ENCODE data around the gene NTNG1. TPM values are rescaled to one million over a fixed set of nuclear protein-coding genes. Genes with fewer than 3 reads are reported as not detected.

The NTNG1 gene
- total and polyA plus RNA-seq, 5 donors = 0.05 to 0.41 (median 0.37) TPM; not detected in 2

GRCh38 chr1:107464827-107465226, 324.0 kb downstream of the NTNG1 start:
- intact Hi-C loops (cut with DNase I) = no loop called here
- 63% methylated on average over 4 of the region's 4 CpGs for WGBS
- H3K27ac ChIP-seq (ENCODE audit: low read length) = no peak overlapping the region
- no peaks in the 10 kb centered on the region for H3K9me3 ChIP-seq (ENCODE audit: control insufficient read depth, low read length)
- ATAC-seq (no peak), DNase-seq (no peak)
- H3K4me1 ChIP-seq (ENCODE audit: control insufficient read depth, insufficient read depth, low read length) = no peaks in the 10 kb centered on the region
- no peak overlapping the region for H3K4me3 ChIP-seq (ENCODE audit: low read length)
- H3K27me3 ChIP-seq (ENCODE audit: control insufficient read depth, insufficient read depth) = no peaks in the 10 kb centered on the region

DNA sequence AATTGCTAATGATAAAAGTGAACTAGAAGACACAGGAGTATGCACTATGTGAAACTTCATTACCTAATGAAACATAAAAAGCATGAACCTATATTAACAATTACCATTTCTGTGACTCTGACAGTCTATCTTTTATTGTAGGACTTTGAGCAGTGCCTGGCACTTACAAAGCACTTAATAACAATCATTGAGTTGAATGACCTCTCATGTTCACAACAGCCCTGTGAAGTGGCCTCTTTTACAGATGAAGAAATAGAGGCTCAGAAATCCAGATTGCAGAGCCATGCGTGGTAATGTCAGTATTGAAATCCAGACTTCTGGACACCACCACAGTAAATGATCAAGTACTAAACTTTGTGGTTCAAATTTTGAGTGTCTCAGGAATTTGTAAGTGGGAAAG, 326.4 kb downstream of the NTNG1 start:
- WGBS = 80% methylated on average over 1 of the region's 1 CpG

DNA sequence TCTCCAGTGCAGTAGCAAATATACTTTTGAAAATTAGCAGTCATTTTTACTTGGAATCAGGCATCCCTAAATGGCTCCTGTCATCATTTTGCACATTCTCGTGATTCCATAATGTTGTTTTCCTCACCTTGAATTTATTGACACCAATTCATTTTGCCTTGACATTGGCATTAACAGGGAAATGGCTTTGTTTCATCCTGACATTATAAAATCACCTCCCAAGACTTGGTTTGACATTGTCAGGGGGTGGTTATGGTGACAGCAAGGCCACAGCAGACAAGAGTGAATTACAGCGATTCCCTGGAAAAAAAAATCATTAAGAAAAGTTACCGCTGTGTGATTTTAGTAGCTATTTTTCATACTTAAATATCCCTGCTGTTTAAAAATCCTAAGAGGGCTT, 327.0 kb downstream of the NTNG1 start:
- WGBS = 72% methylated on average over 3 of the region's 3 CpGs
- H3K27me3 ChIP-seq (ENCODE audit: control insufficient read depth, insufficient read depth) = no peaks in the 10 kb centered on the region
- no peak overlapping the region for H3K27ac ChIP-seq (ENCODE audit: low read length)
- ATAC-seq (no peak), DNase-seq (no peak)
- H3K4me1 ChIP-seq (ENCODE audit: control insufficient read depth, insufficient read depth, low read length) = no peaks in the 10 kb centered on the region
- H3K4me3 ChIP-seq (ENCODE audit: low read length) = no peak overlapping the region
- H3K9me3 ChIP-seq (ENCODE audit: control insufficient read depth, low read length) = no peaks in the 10 kb centered on the region
- intact Hi-C loops (cut with DNase I) = no loop called here

More for the DNA sequence above, 326.4 kb downstream of the NTNG1 start:
- no peak overlapping the region for H3K27ac ChIP-seq (ENCODE audit: low read length)
- no peaks in the 10 kb centered on the region for H3K9me3 ChIP-seq (ENCODE audit: control insufficient read depth, low read length)
- DNase-seq = no peak
- H3K4me1 ChIP-seq (ENCODE audit: control insufficient read depth, insufficient read depth, low read length) = no peaks in the 10 kb centered on the region
- H3K4me3 ChIP-seq (ENCODE audit: low read length) = no peak overlapping the region
- no peaks in the 10 kb centered on the region for H3K27me3 ChIP-seq (ENCODE audit: control insufficient read depth, insufficient read depth)
- intact Hi-C loops (cut with DNase I) = no loop called here
- ATAC-seq = no peak

GRCh38 chr1:107473065-107473464, 332.2 kb downstream of the NTNG1 start:
- Histone ChIP-seq H3K4me3 (ENCODE audit: low read length) (no peak overlapping the region), H3K9me3 (ENCODE audit: control insufficient read depth, low read length) (no peaks in the 10 kb centered on the region), H3K27me3 (ENCODE audit: control insufficient read depth, insufficient read depth) (no peaks in the 10 kb centered on the region), H3K27ac (ENCODE audit: low read length) (no peak overlapping the region), H3K4me1 (ENCODE audit: control insufficient read depth, insufficient read depth, low read length) (no peaks in the 10 kb centered on the region)
- ATAC-seq = no peak
- DNase-seq = no peak
- whole genome bisulfite sequencing = 77% methylated on average over 2 of the region's 2 CpGs
- intact Hi-C loops (cut with DNase I) = no loop called here

DNA sequence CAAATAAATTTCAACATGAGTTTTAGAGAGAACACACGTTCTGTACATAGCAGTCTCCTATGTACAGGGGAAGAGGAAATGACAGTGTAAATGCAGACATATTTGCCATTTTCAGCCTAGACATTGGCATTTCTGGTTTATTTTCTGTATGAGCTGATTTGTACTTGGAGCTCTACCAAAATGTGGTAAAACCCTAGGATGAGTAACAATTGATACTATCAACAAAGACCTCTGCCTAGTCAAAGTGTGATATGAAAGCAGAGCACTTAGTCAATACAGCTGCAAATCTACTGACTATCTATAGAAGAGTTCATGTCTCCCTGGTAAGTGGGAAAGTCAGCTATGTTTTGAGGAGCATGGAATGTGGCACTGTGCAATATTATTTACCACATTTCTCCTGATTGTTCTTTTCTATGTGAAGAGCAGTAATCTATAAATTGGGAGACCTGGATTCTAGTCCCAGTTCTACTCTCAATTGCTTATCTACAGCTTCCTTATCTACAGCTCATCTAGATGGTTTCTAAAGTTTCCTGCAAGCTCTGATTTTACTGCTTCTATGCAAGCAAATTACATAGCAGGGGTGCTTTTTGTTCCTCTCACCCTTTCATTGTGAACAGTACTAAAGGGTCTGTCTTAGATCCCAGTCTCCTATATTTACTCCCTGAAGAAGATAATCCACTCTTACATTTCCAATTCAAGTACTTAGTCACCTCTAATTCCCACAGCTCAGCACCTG, 334.2 kb downstream of the NTNG1 start:
- H3K27ac ChIP-seq (ENCODE audit: low read length) = no peak overlapping the region
- no peak for DNase-seq

GRCh38 chr1:107477233-107477632, 336.4 kb downstream of the NTNG1 start:
- no peaks in the 10 kb centered on the region for H3K9me3 ChIP-seq (ENCODE audit: control insufficient read depth, low read length)
- DNase-seq = no peak
- ATAC-seq = no peak
- no peaks in the 10 kb centered on the region for H3K4me1 ChIP-seq (ENCODE audit: control insufficient read depth, insufficient read depth, low read length)
- no peak overlapping the region for H3K4me3 ChIP-seq (ENCODE audit: low read length)
- intact Hi-C loops (cut with DNase I) = no loop called here
- H3K27ac ChIP-seq (ENCODE audit: low read length) = no peak overlapping the region
- WGBS = 84% methylated on average over 2 of the region's 2 CpGs
- peaks cover 2% of the 10 kb centered on the region for H3K27me3 ChIP-seq (ENCODE audit: control insufficient read depth, insufficient read depth)

More for the DNA sequence above, 334.2 kb downstream of the NTNG1 start:
- Histone ChIP-seq H3K4me3 (ENCODE audit: low read length) (no peak overlapping the region), H3K4me1 (ENCODE audit: control insufficient read depth, insufficient read depth, low read length) (no peaks in the 10 kb centered on the region), H3K9me3 (ENCODE audit: control insufficient read depth, low read length) (no peaks in the 10 kb centered on the region), H3K27me3 (ENCODE audit: control insufficient read depth, insufficient read depth) (peaks cover 2% of the 10 kb centered on the region)
- intact Hi-C loops (cut with DNase I) = no loop called here
- WGBS = 42% methylated on average over 1 of the region's 1 CpG
- ATAC-seq = no peak

DNA sequence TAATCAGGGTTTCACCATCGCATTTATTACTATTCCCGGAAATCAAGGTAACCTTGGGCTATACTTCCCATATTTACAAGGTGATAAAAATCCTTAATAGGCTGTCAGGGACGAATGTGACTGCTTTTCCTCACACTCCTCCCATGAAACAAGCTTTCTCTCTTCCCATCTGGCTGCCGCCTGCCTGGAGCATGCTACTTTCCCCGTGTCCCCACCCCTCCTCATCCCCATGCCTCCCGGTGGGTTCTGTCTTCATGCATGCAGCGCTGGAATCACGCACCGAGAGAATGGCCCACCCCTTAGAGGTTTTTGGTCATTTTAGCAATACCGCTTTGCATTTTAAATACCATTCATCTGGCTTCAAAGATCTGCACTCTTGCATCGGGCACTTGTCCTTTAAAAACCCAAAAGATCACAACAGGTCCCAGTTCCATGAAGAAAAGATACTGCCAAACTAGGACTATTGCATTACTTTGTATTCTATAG, 339.1 kb downstream of the NTNG1 start:
- Histone ChIP-seq H3K9me3 (ENCODE audit: control insufficient read depth, low read length) (no peaks in the 10 kb centered on the region), H3K4me1 (ENCODE audit: control insufficient read depth, insufficient read depth, low read length) (no peaks in the 10 kb centered on the region), H3K27me3 (ENCODE audit: control insufficient read depth, insufficient read depth) (peaks cover 2% of the 10 kb centered on the region), H3K27ac (ENCODE audit: low read length) (no peak overlapping the region), H3K4me3 (ENCODE audit: low read length) (no peak overlapping the region)
- intact Hi-C loops (cut with DNase I) = no loop called here
- 55% methylated on average over 11 of the region's 11 CpGs for WGBS
- ATAC-seq (no peak), DNase-seq (no peak)

DNA sequence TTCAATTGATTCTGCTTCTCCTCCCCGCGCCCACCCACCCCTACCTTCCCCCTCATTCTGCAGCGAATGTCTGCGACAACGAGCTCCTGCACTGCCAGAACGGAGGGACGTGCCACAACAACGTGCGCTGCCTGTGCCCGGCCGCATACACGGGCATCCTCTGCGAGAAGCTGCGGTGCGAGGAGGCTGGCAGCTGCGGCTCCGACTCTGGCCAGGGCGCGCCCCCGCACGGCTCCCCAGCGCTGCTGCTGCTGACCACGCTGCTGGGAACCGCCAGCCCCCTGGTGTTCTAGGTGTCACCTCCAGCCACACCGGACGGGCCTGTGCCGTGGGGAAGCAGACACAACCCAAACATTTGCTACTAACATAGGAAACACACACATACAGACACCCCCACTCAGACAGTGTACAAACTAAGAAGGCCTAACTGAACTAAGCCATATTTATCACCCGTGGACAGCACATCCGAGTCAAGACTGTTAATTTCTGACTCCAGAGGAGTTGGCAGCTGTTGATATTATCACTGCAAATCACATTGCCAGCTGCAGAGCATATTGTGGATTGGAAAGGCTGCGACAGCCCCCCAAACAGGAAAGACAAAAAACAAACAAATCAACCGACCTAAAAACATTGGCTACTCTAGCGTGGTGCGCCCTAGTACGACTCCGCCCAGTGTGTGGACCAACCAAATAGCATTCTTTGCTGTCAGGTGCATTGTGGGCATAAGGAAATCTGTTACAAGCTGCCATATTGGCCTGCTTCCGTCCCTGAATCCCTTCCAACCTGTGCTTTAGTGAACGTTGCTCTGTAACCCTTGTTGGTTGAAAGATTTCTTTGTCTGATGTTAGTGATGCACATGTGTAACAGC, 339.9 kb downstream of the NTNG1 start:
- Histone ChIP-seq H3K9me3 (ENCODE audit: control insufficient read depth, low read length) (no peaks in the 10 kb centered on the region), H3K27me3 (ENCODE audit: control insufficient read depth, insufficient read depth) (peaks cover 2% of the 10 kb centered on the region), H3K4me3 (ENCODE audit: low read length) (no peak overlapping the region), H3K4me1 (ENCODE audit: control insufficient read depth, insufficient read depth, low read length) (no peaks in the 10 kb centered on the region), H3K27ac (ENCODE audit: low read length) (no peak overlapping the region)
- ATAC-seq = no peak
- 23% methylated on average over 37 of the region's 37 CpGs for WGBS
- intact Hi-C loops (cut with DNase I) = no loop called here
- DNase-seq = no peak

DNA sequence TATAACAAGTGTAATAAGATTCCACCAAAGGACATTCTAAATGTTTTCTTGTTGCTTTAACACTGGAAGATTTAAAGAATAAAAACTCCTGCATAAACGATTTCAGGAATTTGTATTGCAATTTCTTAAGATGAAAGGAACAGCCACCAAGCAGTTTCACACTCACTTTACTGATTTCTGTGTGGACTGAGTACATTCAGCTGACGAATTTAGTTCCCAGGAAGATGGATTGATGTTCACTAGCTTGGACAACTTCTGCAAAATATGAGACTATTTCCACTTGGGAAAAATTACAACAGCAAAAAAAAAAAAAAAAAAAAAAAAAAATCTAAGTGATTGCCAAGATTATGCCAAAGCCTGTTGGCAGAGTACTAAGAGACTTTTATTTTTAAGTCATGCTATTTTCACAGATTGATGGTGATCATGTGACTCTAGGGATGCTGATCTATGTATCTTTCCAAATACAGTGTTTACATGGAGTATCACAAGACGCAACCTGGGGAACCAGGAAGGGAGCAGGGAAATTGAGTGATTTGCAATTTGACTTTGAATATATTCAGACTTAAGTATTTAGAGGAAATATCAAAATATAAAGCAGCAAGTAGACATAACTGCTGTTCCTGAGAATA, 341.0 kb downstream of the NTNG1 start:
- 31% methylated on average over 3 of the region's 3 CpGs for WGBS
- no peak overlapping the region for H3K27ac ChIP-seq (ENCODE audit: low read length)
- no peaks in the 10 kb centered on the region for H3K4me1 ChIP-seq (ENCODE audit: control insufficient read depth, insufficient read depth, low read length)
- peaks cover 2% of the 10 kb centered on the region for H3K27me3 ChIP-seq (ENCODE audit: control insufficient read depth, insufficient read depth)
- DNase-seq (no peak), ATAC-seq (no peak)
- intact Hi-C loops (cut with DNase I) = no loop called here
- no peaks in the 10 kb centered on the region for H3K9me3 ChIP-seq (ENCODE audit: control insufficient read depth, low read length)
- no peak overlapping the region for H3K4me3 ChIP-seq (ENCODE audit: low read length)

DNA sequence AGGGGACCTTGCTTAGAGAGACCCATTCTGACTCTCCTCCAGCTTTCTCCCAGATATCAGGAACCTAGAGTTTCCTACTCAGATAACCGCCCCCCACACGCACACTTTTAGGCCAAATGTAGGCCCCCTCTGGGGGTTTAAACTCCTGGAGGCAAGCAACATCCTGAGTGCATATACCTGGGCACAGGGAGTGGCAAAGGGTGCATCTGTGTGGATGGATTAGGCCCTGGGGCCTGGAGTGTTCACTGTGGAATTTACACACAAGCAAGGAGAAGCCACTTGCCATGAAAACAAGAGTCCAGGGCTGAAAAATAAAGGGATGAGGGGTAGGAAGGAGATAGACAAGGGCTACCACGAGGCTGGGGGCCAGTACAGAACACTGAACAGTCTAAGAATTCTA, 343.1 kb downstream of the NTNG1 start:
- ATAC-seq = no peak
- DNase-seq = no peak
- H3K27ac ChIP-seq (ENCODE audit: low read length) = no peak overlapping the region
- no peaks in the 10 kb centered on the region for H3K27me3 ChIP-seq (ENCODE audit: control insufficient read depth, insufficient read depth)
- WGBS = 63% methylated on average over 3 of the region's 3 CpGs
- H3K4me3 ChIP-seq (ENCODE audit: low read length) = no peak overlapping the region
- H3K4me1 ChIP-seq (ENCODE audit: control insufficient read depth, insufficient read depth, low read length) = no peaks in the 10 kb centered on the region
- H3K9me3 ChIP-seq (ENCODE audit: control insufficient read depth, low read length) = no peaks in the 10 kb centered on the region
- intact Hi-C loops (cut with DNase I) = no loop called here

GRCh38 chr1:107486349-107486748, 345.5 kb downstream of the NTNG1 start:
- Histone ChIP-seq H3K9me3 (ENCODE audit: control insufficient read depth, low read length) (no peaks in the 10 kb centered on the region), H3K4me1 (ENCODE audit: control insufficient read depth, insufficient read depth, low read length) (no peaks in the 10 kb centered on the region), H3K27ac (ENCODE audit: low read length) (no peak overlapping the region), H3K4me3 (ENCODE audit: low read length) (no peak overlapping the region), H3K27me3 (ENCODE audit: control insufficient read depth, insufficient read depth) (no peaks in the 10 kb centered on the region)
- intact Hi-C loops (cut with DNase I) = no loop called here
- 31% methylated on average over 3 of the region's 3 CpGs for WGBS
- DNase-seq = no peak
- ATAC-seq = no peak
